K562 (cell line): Measurements from ENCODE around the gene CEMP1. TPM values are rescaled to one million over a fixed set of nuclear protein-coding genes. Genes with fewer than 3 reads are reported as not detected.
"Not testable (repeated sequence)": the region's sequence is repeated elsewhere in the genome, so short reads cannot be mapped to it uniquely, and the experiment has no call there.

Source experiments
- ATAC-seq: fragments of 200-7000 bp; cut with Tn5 transposase; 3 replicates; pipeline ENCODE4 v1.9.1; 2020; ENCODE audit warnings: moderate library complexity
- BruUV-seq: library from RNA; stranded (reverse); fragments of 400-500 nt; replicated peaks from 2 replicates; lab custom pipeline; 2021; lab: Mats Ljungman, UMichigan
- CTCF ChIA-PET: fragments of 300-600 bp; formaldehyde crosslinking; extraction: SDS; loops from one replicate; lab custom pipeline; 2021; ENCODE audit warnings: low intra/inter-chr PET ratio; lab: Yijun Ruan, JAX
- POLR2A ChIA-PET: fragments of 300-600, 350-650 bp; sonication (Branson Sonifier 250); formaldehyde crosslinking; extraction: SDS; loops from one replicate; lab custom pipeline; 2021; ENCODE audit warnings: antibody characterized with exemption, inconsistent platforms; lab: Yijun Ruan, JAX
- DNase-seq, 4 experiments: peaks; one replicate each; pipeline versions ENCODE4 v3.0.0 to v3.0.0-alpha.2; 2011 to 2018; ENCODE audit warnings: low spot score in 3 of 4, mixed read lengths in 3 of 4; ENCODE audit errors: extremely low read depth in 1 of 4
- FAIRE-seq: peaks from 2 replicates; lab custom pipeline; 2011; peaks lifted over from hg19 to GRCh38; lab: Jason Lieb, UNC
- H2AFZ ChIP-seq: 2 replicates; pipeline ENCODE4 v1.6.0; 2011; ENCODE audit warnings: low read depth, low read length, control low read depth, inconsistent platforms
- H3K27ac ChIP-seq: fragments of 200-600 bp; 3 replicates; pipeline ENCODE4 v1.8.0; 2011; ENCODE audit warnings: low read depth, mild to moderate bottlenecking, control low read depth, inconsistent platforms, low read length, moderate library complexity, mixed read lengths; ENCODE audit errors: extremely low read depth
- H3K27me3 ChIP-seq, 2 experiments: fragments of 300-600 bp in 1 of 2; 2 replicates in 1 of 2; 3 replicates in 1 of 2; pipeline versions ENCODE4 v1.6.0 to v1.8.0; 2011; ENCODE audit warnings: inconsistent platforms in 2 of 2, low read length in 2 of 2, mild to moderate bottlenecking in 1 of 2, mixed read lengths in 1 of 2, moderate library complexity in 1 of 2; ENCODE audit not compliant: control insufficient read depth in 2 of 2, insufficient read depth in 2 of 2
- H3K36me3 ChIP-seq: fragments of 300-600 bp; 3 replicates; pipeline ENCODE4 v1.8.0; 2011; ENCODE audit warnings: mild to moderate bottlenecking, low read length, inconsistent platforms; ENCODE audit not compliant: control insufficient read depth, insufficient read depth
- H3K4me1 ChIP-seq, 2 experiments: fragments of 200-600 bp in 1 of 2; replicated peaks in 1 of 2; 2 replicates in 1 of 2; 3 replicates in 1 of 2; pipeline versions ENCODE4 v1.5.1 to v1.8.0; 2011; ENCODE audit warnings: inconsistent platforms in 2 of 2, low read length in 2 of 2, mild to moderate bottlenecking in 1 of 2, mixed read lengths in 1 of 2, moderate library complexity in 1 of 2; ENCODE audit not compliant: control insufficient read depth in 2 of 2, insufficient read depth in 2 of 2
- H3K4me2 ChIP-seq: 2 replicates; pipeline ENCODE4 v1.6.1; 2011; ENCODE audit warnings: low read length, control low read depth, inconsistent platforms, mixed read lengths; ENCODE audit not compliant: insufficient read depth
- H3K4me3 ChIP-seq: fragments of 200-600 bp; sonication (generic), shearing (Covaris generic); 2 replicates; pipeline ENCODE4 v1.5.1; 2016; ENCODE audit warnings: control low read depth, inconsistent platforms
- H3K79me2 ChIP-seq: fragments of 200-600 bp; 3 replicates; pipeline ENCODE4 v1.8.0; 2011; ENCODE audit warnings: low read length, inconsistent platforms; ENCODE audit not compliant: control insufficient read depth, insufficient read depth
- H3K9ac ChIP-seq, 2 experiments: 2 replicates each; pipeline versions ENCODE4 v1.6.0 to v1.6.1; 2011; ENCODE audit warnings: low read depth in 2 of 2, low read length in 2 of 2, control low read depth in 1 of 2, inconsistent platforms in 1 of 2, mild to moderate bottlenecking in 1 of 2, mixed read lengths in 1 of 2; ENCODE audit not compliant: insufficient read depth in 1 of 2
- H3K9me1 ChIP-seq: one replicate; pipeline ENCODE4 v1.6.0; 2011; ENCODE audit warnings: inconsistent platforms, mild to moderate bottlenecking, low read length, moderate library complexity; ENCODE audit not compliant: control insufficient read depth, insufficient read depth
- H3K9me3 ChIP-seq: replicated peaks from 2 replicates; pipeline ENCODE4 v1.5.1; 2011; ENCODE audit warnings: low read depth, low read length, inconsistent platforms; ENCODE audit not compliant: control insufficient read depth, insufficient read depth
- H4K20me1 ChIP-seq: replicated peaks from 2 replicates; pipeline ENCODE4 v1.6.1; 2011; ENCODE audit warnings: low read length, inconsistent platforms, mixed read lengths; ENCODE audit not compliant: control insufficient read depth, insufficient read depth
- CBFA2T3 ChIP-seq: fragments of 450-650 bp; IDR thresholded peaks from 2 replicates; pipeline ENCODE4 v1.6.1; 2017
- CEBPB ChIP-seq: fragments of 450-650 bp; IDR thresholded peaks from 2 replicates; pipeline ENCODE4 v1.6.1; 2016; ENCODE audit warnings: missing genetic modification characterization, missing compliant biosample characterization
- CXXC5 ChIP-seq: fragments of 250-450 bp; sonication (Bioruptor Pico); IDR thresholded peaks from 2 replicates; pipeline ENCODE4 v1.8.0; 2022; ENCODE audit warnings: inconsistent platforms, mild to moderate bottlenecking, moderate library complexity
- DPF2 ChIP-seq: fragments of 450-650 bp; IDR thresholded peaks from 2 replicates; pipeline ENCODE4 v1.6.1; 2016
- TRIM24 ChIP-seq, 2 experiments: fragments of 450-650 bp; IDR thresholded peaks; 2 replicates each; pipeline ENCODE4 v1.6.1; 2016
- WGBS: fragments of 100-300 bp; shearing (Covaris generic); methylation state at CpG from one replicate; pipeline ENCODE4 v1.1.6; 2016; ENCODE audit warnings: low coverage, mixed read lengths; ENCODE audit not compliant: insufficient coverage; ENCODE audit errors: missing lambda C conversion rate; 5-methylcytosine and 5-hydroxymethylcytosine counted together
- in situ Hi-C: fragments of 300-500 bp; cut with MboI; formaldehyde crosslinking; loops from 4 replicates; pipeline ENCODE4 v1.15.0; 2018; ENCODE audit warnings: inconsistent platforms, mixed read lengths
- intact Hi-C: fragments of 100-400 bp; cut with micrococcal nuclease; formaldehyde crosslinking; loops from 2 replicates; pipeline ENCODE4 v1.14.2; 2022
- polyA plus RNA-seq, 8 experiments: library from polyadenylated mRNA; depleted of rRNA in 4 of 8; stranded (reverse) in 5 of 8; unstranded in 3 of 8; fragments of >200 nt; fragmentation: Nextera tagmentation in 2 of 8; fragmentation: Illumina TruSeq in 1 of 8; extraction: Ambion mirVana in 2 of 8; extraction: Trizol in 1 of 8; gene quantifications; 2 replicates each; pipeline versions ENCODE4 v1.2.1 to v1.2.3, GENCODE V29; 2011 to 2014; ENCODE audit warnings: inconsistent platforms in 1 of 8, missing spikeins in 1 of 8
- total RNA-seq, 7 experiments: library from RNA; depleted of rRNA in 6 of 7; stranded (reverse); fragments of >200 nt in 6 of 7; fragmentation: Illumina TruSeq in 2 of 7; extraction: Trizol in 2 of 7; gene quantifications; 2 replicates each; pipeline versions ENCODE4 v1.2.1 to v1.2.3, GENCODE V29; 2011 to 2021; ENCODE audit warnings: low replicate concordance in 1 of 7

The CEMP1 gene
- total and polyA plus RNA-seq, 9 of the 15 experiments (the other 6 are each of a cell fraction or from before 2014, with no cell fraction given), result 0.05 to 0.45 TPM; not detected in 7

DNA sequence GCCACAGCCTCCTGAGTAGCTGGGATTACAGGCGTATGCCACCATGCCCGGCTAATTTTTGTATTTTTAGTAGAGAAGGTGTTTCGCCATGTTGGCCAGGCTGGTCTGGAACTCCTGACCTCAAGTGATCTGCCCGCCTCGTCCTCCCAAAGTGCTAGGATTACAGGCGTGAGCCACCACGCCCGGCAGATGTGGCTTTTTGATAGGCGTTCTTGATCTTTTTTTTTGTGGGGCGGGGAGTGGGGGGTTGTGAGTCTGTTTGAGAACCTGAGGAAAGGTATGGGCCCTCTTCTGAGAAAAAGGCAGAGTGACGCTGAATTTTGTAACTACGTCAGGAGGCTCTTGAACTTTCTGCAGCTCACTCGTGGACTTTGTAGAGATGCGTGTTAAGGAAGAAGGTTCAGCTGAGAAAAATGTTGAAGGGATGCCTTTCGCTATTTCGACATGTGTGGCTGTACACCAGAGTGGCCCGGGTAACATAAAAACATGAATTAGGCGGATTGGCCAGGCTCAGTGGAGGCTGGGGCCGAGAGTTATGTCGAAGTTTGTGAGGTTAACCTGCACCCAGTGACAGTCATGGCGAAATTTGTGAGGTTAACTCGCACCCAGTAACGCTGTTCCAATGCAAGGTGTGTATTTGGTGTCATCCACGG lies 8.1 kb upstream of the CEMP1 start:
- Histone ChIP-seq H3K4me3 (0 out of 2 replicates have a peak overlapping the region, but pooled peaks have one; percentile 73), H3K4me2 (0 out of 2 replicates have a peak overlapping the region, but pooled peaks have one; percentile 3), H3K79me2 (peaks cover 37% of the 10 kb centered on the region), H3K4me1 (peaks cover 12 to 25% of the 10 kb centered on the region in 2 experiments; a peak in 4 of 5 replicates), H3K36me3 (peaks cover 16% of the 10 kb centered on the region; the same call in 2 of the 3 replicates)
- POLR2A ChIA-PET, result interaction anchor here (0.6 kb wide), 1 partner anchor 20 kb away, joined by 4 read pairs; no protein-coding TSS in a partner anchor
- BruUV-seq, result TSS peak; percentile 51
- in situ Hi-C loops, H2AFZ ChIP-seq, H4K20me1 ChIP-seq, FAIRE-seq, H3K27me3 ChIP-seq, H3K9me1 ChIP-seq, ATAC-seq, CTCF ChIA-PET, intact Hi-C loops, H3K9ac ChIP-seq, H3K27ac ChIP-seq, H3K9me3 ChIP-seq: not testable (repeated sequence)
- peak in 1 of 4 experiments; percentile 42 for DNase-seq
- 63% methylated on average over 24 of the region's 24 CpGs for WGBS
- peak; percentile 31 to 48; a peak in 2 of 4 replicates for TF ChIP-seq TRIM24 (IDR thresholded peaks at IDR 0.05)
- 0 out of 2 replicates have a peak, but pooled peaks have one; percentile 24 for TF ChIP-seq DPF2
- 0 out of 2 replicates have a peak, but pooled peaks have one; percentile 30 for TF ChIP-seq CEBPB (tag)
- peak; percentile 51 for TF ChIP-seq CBFA2T3
- TF ChIP-seq CXXC5, result peak; percentile 28; the same call in 1 of the 2 replicates
